Pancreas (tissue), 10 donors: Measurements from ENCODE around the gene PPIL6. TPM values are rescaled to one million over a fixed set of nuclear protein-coding genes. Genes with fewer than 3 reads are reported as not detected.

ENCODE experiments used
- ATAC-seq, 4 donors: fragments of 200-7000 bp; cut with Tn5 transposase; one replicate each; pipeline versions ENCODE4 v1.8.0 to v1.9.1; 2020; ENCODE audit warnings: mild to moderate bottlenecking in 4 of 4, moderate library complexity in 4 of 4
- DNase-seq, 6 donors: peaks; one replicate each; pipeline ENCODE4 v3.0.0-alpha.2; 2020
- FAIRE-seq: peaks from 2 replicates; lab custom pipeline; 2012; peaks lifted over from hg19 to GRCh38; lab: Jason Lieb, UNC
- H3K27ac ChIP-seq, 4 donors: fragments of 200-600 bp; sonication (generic); 1 replicate in 3 of 4; 2 replicates in 1 of 4; pipeline versions ENCODE4 v1.5.0 to v1.8.0; 2020
- H3K27me3 ChIP-seq, 4 donors: fragments of 200-600 bp; one replicate each; pipeline ENCODE4 v1.8.0; 2021
- H3K36me3 ChIP-seq, 3 donors: fragments of 200-600 bp; sonication (generic) in 1 of 3; one replicate each; pipeline versions ENCODE4 v1.5.0 to v1.8.0; 2020 to 2021
- H3K4me1 ChIP-seq, 3 donors: fragments of 200-600 bp; one replicate each; pipeline ENCODE4 v1.8.0; 2021
- H3K4me3 ChIP-seq, 4 donors: fragments of 200-600 bp; sonication (generic) in 2 of 4; one replicate each; pipeline versions ENCODE4 v1.5.0 to v1.8.0; 2020 to 2021
- H3K9me3 ChIP-seq, 4 donors: fragments of 200-600 bp; one replicate each; pipeline ENCODE4 v1.8.0; 2021
- CTCF ChIP-seq, 4 donors: fragments of 200-600 bp; sonication (generic) in 3 of 4; IDR thresholded peaks; one replicate each; pipeline versions ENCODE4 v1.5.0 to v1.8.0; 2021; ENCODE audit warnings: antibody characterized with exemption in 4 of 4
- WGBS, 2 donors: extraction: QIAGEN DNeasy Blood & Tissue Kit; methylation state at CpG; one replicate each; pipeline ENCODE4 v1.1.7; 2013; 5-methylcytosine and 5-hydroxymethylcytosine counted together
- intact Hi-C, 3 donors: fragments of 100-400 bp; cut with DNase I; formaldehyde crosslinking; loops; one replicate each; pipeline versions ENCODE4 v1.11.1 to v1.14.2; 2022
- polyA plus RNA-seq, 2 donors: library from polyadenylated mRNA; stranded (reverse); fragments of 200-250 nt; gene quantifications; one replicate each; pipeline ENCODE4 v1.2.3, GENCODE V29; 2013
- total RNA-seq, 6 donors: library from RNA; stranded (reverse); fragmentation: NEBNext Ultra II Directional in 4 of 6; extraction: Animal tissue kit (Norgen Biotek cat#: 25700) in 4 of 6; gene quantifications; one replicate each; pipeline versions ENCODE4 v1.2.1 to v1.2.4, GENCODE V29; 2021 to 2023
- donor health status: healthy with polysubstance abuse.
- donor health status: DM: no; HTN: no; CAD: no; lungs with moderate emphysema.
- donor health status: DM: no; HTN: no; CAD: no.
- donor health status: control.
- donor health status: control.
- donor health status: Bipolar disorder and iron deficiency.
- donor health status: DM: yes; HTN: yes; CAD: no.
- donor health status: DM: no; HTN: no; CAD: no.
- donor health status: DM: no; HTN: no; CAD: no.
- donor health status: DM: yes; HTN: yes; CAD: no.

The PPIL6 gene
- total and polyA plus RNA-seq, 8 donors, result 1.1 to 3.4 (median 2.0) TPM

DNA sequence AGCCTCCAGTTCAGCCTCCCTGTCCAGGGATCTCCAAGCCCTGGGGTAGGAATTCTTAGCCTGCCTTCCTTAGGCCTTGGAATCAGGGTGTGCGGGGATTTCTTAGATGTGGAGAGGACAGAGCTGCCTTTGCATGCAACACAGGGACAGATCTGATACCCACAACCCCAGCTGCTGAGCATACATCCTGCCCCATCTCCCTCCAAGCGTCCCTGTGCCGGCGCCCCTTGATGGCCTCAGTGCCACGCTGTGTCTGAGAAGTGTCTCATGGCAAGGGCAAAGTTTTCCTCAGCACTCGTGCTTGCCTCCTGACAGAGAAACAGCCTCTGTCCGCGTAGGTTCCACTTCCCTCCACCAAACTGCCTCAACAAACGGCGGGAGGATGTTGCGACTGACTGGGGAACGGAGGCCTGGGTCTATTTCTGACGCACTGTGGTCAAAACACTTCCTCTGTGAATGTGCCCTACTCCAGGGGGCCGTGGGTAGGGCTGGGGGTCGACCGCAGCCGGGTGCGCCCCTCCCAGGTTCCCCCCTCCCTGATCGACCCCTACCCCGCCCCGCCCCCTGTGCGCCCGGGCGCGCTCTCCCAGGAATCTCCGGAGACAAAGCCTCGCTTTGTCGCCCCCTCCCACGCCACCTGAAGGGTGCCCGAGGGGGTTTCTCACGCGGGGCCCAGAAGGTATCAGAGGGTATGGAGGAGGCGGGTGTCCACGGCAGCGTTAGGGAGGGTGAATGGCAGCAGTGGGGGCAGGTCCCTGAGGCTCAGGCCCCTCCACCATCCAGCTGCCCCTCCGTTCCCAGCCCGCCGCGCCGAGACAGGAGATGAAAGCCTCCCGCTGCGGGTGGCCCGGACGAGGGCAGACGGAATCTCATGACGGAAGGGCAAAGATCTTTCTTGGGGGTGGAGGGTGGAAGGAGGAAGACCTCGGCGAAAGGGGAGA is 14.3 kb upstream of the PPIL6 start:
- Histone ChIP-seq H3K4me3 (peak overlapping the region; percentile 53 to 78 (median 73)), H3K9me3 (no peaks in the 10 kb centered on the region), H3K36me3 (no peaks in the 10 kb centered on the region), H3K4me1 (peaks cover 0 to 3% (median 0%) of the 10 kb centered on the region in 3 donors), H3K27ac (peak overlapping the region in 2 of 4 donors; percentile 62 to 68), H3K27me3 (no peaks in the 10 kb centered on the region)
- TF ChIP-seq CTCF (IDR thresholded peaks at IDR 0.05), result no peak
- FAIRE-seq (no peak), DNase-seq (peak in 2 of 6 donors; percentile 62 to 71), ATAC-seq (peak; percentile 7 to 36 (median 29))
- intact Hi-C loops, result no loop called here
- 22 to 24% methylated on average over 47 to 48 of the region's 48 CpGs for WGBS, 2 donors

GRCh38 chr6:109453594-109454495 is 13.4 kb upstream of the PPIL6 start:
- FAIRE-seq (no peak), ATAC-seq (no peak), DNase-seq (peak in 1 of 6 donors; percentile 62)
- H3K4me3 ChIP-seq, result no peak overlapping the region
- no peaks in the 10 kb centered on the region for H3K36me3 ChIP-seq
- H3K27ac ChIP-seq, result peak overlapping the region in 1 of 4 donors; percentile 68
- H3K9me3 ChIP-seq, result no peaks in the 10 kb centered on the region
- intact Hi-C loops, result no loop called here
- no peaks in the 10 kb centered on the region for H3K27me3 ChIP-seq
- peaks cover 0 to 3% (median 0%) of the 10 kb centered on the region in 3 donors for H3K4me1 ChIP-seq
- TF ChIP-seq CTCF (IDR thresholded peaks at IDR 0.05), result no peak
- 93 to 96% methylated on average over 27 of the region's 27 CpGs for WGBS, 2 donors

GRCh38 chr6:109453156-109453555 is 12.7 kb upstream of the PPIL6 start:
- H3K36me3 ChIP-seq, result no peaks in the 10 kb centered on the region
- H3K4me1 ChIP-seq, result peaks cover 0 to 3% (median 0%) of the 10 kb centered on the region in 3 donors
- intact Hi-C loops, result no loop called here
- WGBS, 2 donors, result 88 to 100% methylated on average over 2 of the region's 2 CpGs
- no peaks in the 10 kb centered on the region for H3K27me3 ChIP-seq
- no peak for TF ChIP-seq CTCF (IDR thresholded peaks at IDR 0.05)
- no peaks in the 10 kb centered on the region for H3K9me3 ChIP-seq
- FAIRE-seq (no peak), DNase-seq (no peak), ATAC-seq (no peak)
- H3K4me3 ChIP-seq, result no peak overlapping the region
- H3K27ac ChIP-seq, result no peak overlapping the region

DNA sequence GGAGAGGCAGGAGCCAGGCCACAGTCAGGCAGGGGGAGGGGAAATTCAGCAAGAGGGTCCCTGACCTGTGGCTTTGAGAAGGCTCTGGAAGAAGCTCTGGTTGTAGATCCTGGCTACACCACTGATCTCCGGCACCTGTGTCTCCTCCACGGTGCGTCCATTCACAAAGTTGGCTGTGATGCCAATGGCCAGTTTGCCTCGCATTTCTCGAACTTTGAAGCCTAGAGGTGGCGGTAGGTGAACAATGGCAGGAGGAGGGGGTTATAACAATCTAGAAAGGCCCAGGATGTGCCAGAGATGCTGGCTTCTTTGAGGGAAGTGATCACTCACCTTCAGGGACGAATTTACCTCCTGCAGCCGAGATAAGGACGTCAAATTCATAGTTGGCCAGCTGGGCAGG is 11.8 kb upstream of the PPIL6 start:
- Histone ChIP-seq H3K4me1 (peaks cover 0 to 3% (median 0%) of the 10 kb centered on the region in 3 donors), H3K9me3 (no peaks in the 10 kb centered on the region), H3K4me3 (no peak overlapping the region), H3K27ac (no peak overlapping the region), H3K36me3 (no peaks in the 10 kb centered on the region), H3K27me3 (no peaks in the 10 kb centered on the region)
- intact Hi-C loops, result no loop called here
- no peak for DNase-seq
- TF ChIP-seq CTCF (IDR thresholded peaks at IDR 0.05), result no peak
- ATAC-seq, result no peak
- WGBS, 2 donors, result 72 to 76% methylated on average over 9 of the region's 9 CpGs
- FAIRE-seq, result no peak
